GM23338 (cell line): Measurements from ENCODE around the gene C2CD4A. TPM values are rescaled to one million over a fixed set of nuclear protein-coding genes. Genes with fewer than 3 reads are reported as not detected.

ENCODE experiments used
- ATAC-seq: fragments of 200-7000 bp; cut with Tn5 transposase; 3 replicates; pipeline ENCODE4 v1.9.1; 2020
- DNase-seq: peaks from one replicate; pipeline ENCODE4 v3.0.0-alpha.2; 2015; ENCODE audit warnings: low spot score
- H2AFZ ChIP-seq: fragments of 200-600 bp; sonication (generic); 2 replicates; pipeline ENCODE4 v1.8.0; 2016; ENCODE audit warnings: antibody characterized with exemption, mild to moderate bottlenecking, moderate library complexity
- H3F3A ChIP-seq: fragments of 200-600 bp; sonication (generic); replicated peaks from 2 replicates; pipeline ENCODE4 v1.8.0; 2017; ENCODE audit warnings: antibody characterized with exemption, mixed run types, low read depth
- H3K27ac ChIP-seq: fragments of 200-600 bp; sonication (generic); 2 replicates; pipeline ENCODE4 v1.6.1; 2016; ENCODE audit warnings: low read depth
- H3K27me3 ChIP-seq: fragments of 200-600 bp; sonication (generic); 2 replicates; pipeline ENCODE4 v1.8.0; 2016; ENCODE audit warnings: mild to moderate bottlenecking, mixed run types, moderate library complexity; ENCODE audit not compliant: insufficient read depth
- H3K36me3 ChIP-seq: fragments of 200-600 bp; sonication (generic); 2 replicates; pipeline ENCODE4 v1.8.0; 2016; ENCODE audit warnings: mild to moderate bottlenecking; ENCODE audit not compliant: insufficient read depth
- H3K4me1 ChIP-seq: fragments of 200-600 bp; sonication (generic); 2 replicates; pipeline ENCODE4 v1.8.0; 2016; ENCODE audit warnings: mild to moderate bottlenecking, moderate library complexity; ENCODE audit not compliant: insufficient read depth
- H3K4me2 ChIP-seq: fragments of 200-600 bp; sonication (generic); 2 replicates; pipeline ENCODE4 v1.7.1; 2017; ENCODE audit warnings: mixed run types
- H3K4me3 ChIP-seq: fragments of 200-600 bp; sonication (generic); 2 replicates; pipeline ENCODE4 v1.6.1; 2016; ENCODE audit warnings: mixed run types
- H3K79me2 ChIP-seq: fragments of 200-600 bp; sonication (generic); replicated peaks from 2 replicates; pipeline ENCODE4 v1.8.0; 2017; ENCODE audit warnings: mild to moderate bottlenecking; ENCODE audit not compliant: insufficient read depth
- H3K9me2 ChIP-seq: fragments of 200-600 bp; sonication (generic); 2 replicates; pipeline ENCODE4 v1.8.0; 2017; ENCODE audit not compliant: insufficient read depth
- H4K20me1 ChIP-seq: fragments of 200-600 bp; sonication (generic); replicated peaks from 2 replicates; pipeline ENCODE4 v1.8.0; 2017; ENCODE audit warnings: mild to moderate bottlenecking; ENCODE audit not compliant: insufficient read depth
- H3K27ac Mint-ChIP-seq: 2 replicates; pipeline ENCODE4 v1.8.0; 2020; ENCODE audit warnings: inconsistent platforms, mild to moderate bottlenecking, moderate library complexity, mixed read lengths
- H3K27me3 Mint-ChIP-seq: 3 replicates; pipeline ENCODE4 v1.8.0; 2022; ENCODE audit warnings: low read depth, mild to moderate bottlenecking, moderate library complexity, mixed read lengths, inconsistent platforms; ENCODE audit not compliant: insufficient read depth, poor library complexity
- H3K36me3 Mint-ChIP-seq: 3 replicates; pipeline ENCODE4 v1.8.0; 2021; ENCODE audit warnings: low read depth, mild to moderate bottlenecking, inconsistent platforms, moderate library complexity, mixed read lengths
- H3K4me1 Mint-ChIP-seq: 3 replicates; pipeline ENCODE4 v1.8.0; 2020; ENCODE audit warnings: mild to moderate bottlenecking, inconsistent platforms, mixed read lengths
- H3K4me3 Mint-ChIP-seq: 3 replicates; pipeline ENCODE4 v1.8.0; 2021; ENCODE audit warnings: moderate library complexity, mild to moderate bottlenecking, inconsistent platforms, mixed read lengths
- H3K9me3 Mint-ChIP-seq: 3 replicates; pipeline ENCODE4 v1.8.0; 2020; ENCODE audit warnings: moderate library complexity, mild to moderate bottlenecking, inconsistent platforms, mixed read lengths
- CTCF ChIP-seq, 2 experiments: fragments of 200-600 bp in 1 of 2; sonication (generic) in 1 of 2; conservative IDR thresholded peaks; 2 replicates each; pipeline versions ENCODE4 v1.5.1 to v1.6.1; 2016 to 2017; ENCODE audit warnings: antibody characterized with exemption in 2 of 2, low read depth in 2 of 2, mild to moderate bottlenecking in 2 of 2, moderate library complexity in 1 of 2
- REST ChIP-seq: IDR thresholded peaks from one replicate; pipeline ENCODE4 v1.6.1; 2018; ENCODE audit warnings: antibody characterized with exemption; ENCODE audit not compliant: unreplicated experiment
- STAT1 ChIP-seq: IDR thresholded peaks from one replicate; pipeline ENCODE4 v1.6.1; 2016; ENCODE audit warnings: antibody characterized with exemption; ENCODE audit not compliant: unreplicated experiment
- ZNF331 ChIP-seq: fragments of 250-450 bp; sonication (Bioruptor Pico); IDR thresholded peaks from 2 replicates; pipeline ENCODE4 v1.5.0; 2020; ENCODE audit warnings: low read depth, mild to moderate bottlenecking, moderate library complexity
- ZNF462 ChIP-seq: fragments of 250-450 bp; sonication (Bioruptor Pico); IDR thresholded peaks from 2 replicates; pipeline ENCODE4 v1.5.0; 2020; ENCODE audit warnings: mild to moderate bottlenecking, moderate library complexity
- polyA plus RNA-seq: library from polyadenylated mRNA; unstranded; fragments of >200 nt; fragmentation: Nextera tagmentation; extraction: Ambion mirVana; gene quantifications from 2 replicates; pipeline ENCODE4 v1.2.1, GENCODE V29; 2016
- total RNA-seq: library from RNA; depleted of rRNA; stranded (reverse); fragments of >200 nt; shearing (Covaris generic); gene quantifications from 2 replicates; pipeline ENCODE4 v1.2.3, GENCODE V29; 2014

The C2CD4A gene
- total and polyA plus RNA-seq, 2 experiments from 2014 or later, result 0.07 TPM; not detected in 1

GRCh38 chr15:62083194-62084154 is 16.7 kb downstream of the C2CD4A start:
- Histone ChIP-seq H2AFZ (no peak overlapping the region), H3K36me3 (no peaks in the 10 kb centered on the region), H3K79me2 (no peaks in the 10 kb centered on the region), H3K4me2 (no peak overlapping the region), H4K20me1 (no peaks in the 10 kb centered on the region), H3K27ac (no peak overlapping the region), H3K4me1 (no peaks in the 10 kb centered on the region), H3K4me3 (no peak overlapping the region), H3K9me2 (no peaks in the 10 kb centered on the region), H3F3A (no peaks in the 10 kb centered on the region), H3K27me3 (no peaks in the 10 kb centered on the region)
- DNase-seq, result no peak
- H3K9me3 Mint-ChIP-seq, result peaks cover 13% of the 10 kb centered on the region
- peaks cover 11% of the 10 kb centered on the region for H3K36me3 Mint-ChIP-seq
- no peaks in the 10 kb centered on the region for H3K27me3 Mint-ChIP-seq
- no peak overlapping the region for H3K27ac Mint-ChIP-seq
- no peak for TF ChIP-seq REST
- TF ChIP-seq CTCF (conservative IDR thresholded peaks at IDR 0.05; ENCODE audit: low read depth in 2 of 2), result 0 out of 4 replicates have a peak, but pooled peaks of 1 of the 2 experiments have one; percentile 9
- TF ChIP-seq STAT1, result no peak
- TF ChIP-seq ZNF462 (CRISPR knock-in tag), result no peak
- no peak for TF ChIP-seq ZNF331 (CRISPR knock-in tag)
- no peak for ATAC-seq
- H3K4me1 Mint-ChIP-seq, result peaks cover 11% of the 10 kb centered on the region; the same call in 2 of the 3 replicates
- H3K4me3 Mint-ChIP-seq, result no peak overlapping the region
